Trophoblast cell (in vitro differentiated cells and primary cell): ENCODE results near the gene UBL4B.

Experiments used
- DNase-seq, 2 donors: peaks; one replicate each; pipeline ENCODE4 v3.0.0-alpha.2; 2016
- H2AFZ ChIP-seq: 2 replicates; pipeline ENCODE4 v1.6.1; 2013; ENCODE audit warnings: low read length, moderate library complexity, mild to moderate bottlenecking; ENCODE audit not compliant: insufficient read depth, poor library complexity
- H2AK5ac ChIP-seq: 2 replicates; pipeline ENCODE4 v1.6.1; 2013; ENCODE audit warnings: mild to moderate bottlenecking, low read length
- H2BK120ac ChIP-seq: 2 replicates; pipeline ENCODE4 v1.6.1; 2013; ENCODE audit warnings: low read length, mild to moderate bottlenecking, moderate library complexity; ENCODE audit not compliant: insufficient read depth, poor library complexity
- H2BK12ac ChIP-seq: 2 replicates; pipeline ENCODE4 v1.6.1; 2013; ENCODE audit warnings: mild to moderate bottlenecking, low read length, moderate library complexity
- H2BK5ac ChIP-seq: 2 replicates; pipeline ENCODE4 v1.6.1; 2013; ENCODE audit warnings: low read length, low read depth, moderate library complexity, mild to moderate bottlenecking; ENCODE audit not compliant: poor library complexity
- H3K14ac ChIP-seq: 2 replicates; pipeline ENCODE4 v1.6.1; 2013; ENCODE audit warnings: mild to moderate bottlenecking, low read length
- H3K18ac ChIP-seq: 2 replicates; pipeline ENCODE4 v1.6.1; 2013; ENCODE audit warnings: mild to moderate bottlenecking, low read length
- H3K23ac ChIP-seq: 2 replicates; pipeline ENCODE4 v1.6.1; 2013; ENCODE audit warnings: low read length
- H3K27ac ChIP-seq: 2 replicates; pipeline ENCODE4 v1.5.1; 2013; ENCODE audit warnings: low read depth, mild to moderate bottlenecking, inconsistent platforms, low read length, moderate library complexity
- H3K27me3 ChIP-seq: 2 replicates; pipeline ENCODE4 v1.6.1; 2013; ENCODE audit warnings: inconsistent platforms, mild to moderate bottlenecking, low read length, moderate library complexity; ENCODE audit not compliant: insufficient read depth
- H3K36me3 ChIP-seq, 2 experiments: 1 replicate in 1 of 2; 2 replicates in 1 of 2; pipeline ENCODE4 v1.6.1; 2013; ENCODE audit warnings: low read length in 2 of 2, mild to moderate bottlenecking in 2 of 2, moderate library complexity in 1 of 2; ENCODE audit not compliant: insufficient read depth in 2 of 2, control insufficient read depth in 1 of 2
- H3K4ac ChIP-seq: 2 replicates; pipeline ENCODE4 v1.6.1; 2013; ENCODE audit warnings: low read depth, mild to moderate bottlenecking, low read length, moderate library complexity
- H3K4me1 ChIP-seq, 2 experiments: 1 replicate in 1 of 2; 2 replicates in 1 of 2; pipeline ENCODE4 v1.6.1; 2013; ENCODE audit warnings: low read length in 2 of 2, mild to moderate bottlenecking in 2 of 2, moderate library complexity in 1 of 2; ENCODE audit not compliant: insufficient read depth in 2 of 2, control insufficient read depth in 1 of 2
- H3K4me2 ChIP-seq: 2 replicates; pipeline ENCODE4 v1.6.1; 2013; ENCODE audit warnings: inconsistent platforms, mild to moderate bottlenecking, low read length, moderate library complexity
- H3K4me3 ChIP-seq: 2 replicates; pipeline ENCODE4 v1.5.1; 2013; ENCODE audit warnings: mild to moderate bottlenecking, low read depth, low read length, inconsistent platforms
- H3K79me1 ChIP-seq: one replicate; pipeline ENCODE4 v1.6.1; 2013; ENCODE audit warnings: low read length
- H3K79me2 ChIP-seq: 2 replicates; pipeline ENCODE4 v1.6.1; 2013; ENCODE audit warnings: low read length, mild to moderate bottlenecking; ENCODE audit not compliant: control insufficient read depth, insufficient read depth, poor library complexity
- H3K9ac ChIP-seq: 2 replicates; pipeline ENCODE4 v1.6.1; 2013; ENCODE audit warnings: mild to moderate bottlenecking, low read length
- H3K9me3 ChIP-seq: 2 replicates; pipeline ENCODE4 v1.6.1; 2013; ENCODE audit warnings: low read depth, mild to moderate bottlenecking, control low read depth, inconsistent platforms, low read length; ENCODE audit not compliant: insufficient read depth
- H4K12ac ChIP-seq: 2 replicates; pipeline ENCODE4 v1.6.1; 2013; ENCODE audit warnings: low read depth, mild to moderate bottlenecking, low read length, moderate library complexity
- H4K8ac ChIP-seq: 2 replicates; pipeline ENCODE4 v1.6.1; 2013; ENCODE audit warnings: low read depth, mild to moderate bottlenecking, low read length, moderate library complexity
- H4K91ac ChIP-seq: one replicate; pipeline ENCODE4 v1.6.1; 2013; ENCODE audit warnings: low read depth, mild to moderate bottlenecking, low read length, moderate library complexity
- whole genome bisulfite sequencing: extraction: QIAGEN DNeasy Blood & Tissue Kit; methylation state at CpG from one replicate; pipeline ENCODE4 v1.1.7; 2013; ENCODE audit warnings: missing lambda C conversion rate; ENCODE audit not compliant: insufficient read length, insufficient coverage; ENCODE audit errors: extremely low coverage; 5-methylcytosine and 5-hydroxymethylcytosine counted together

The UBL4B gene

DNA sequence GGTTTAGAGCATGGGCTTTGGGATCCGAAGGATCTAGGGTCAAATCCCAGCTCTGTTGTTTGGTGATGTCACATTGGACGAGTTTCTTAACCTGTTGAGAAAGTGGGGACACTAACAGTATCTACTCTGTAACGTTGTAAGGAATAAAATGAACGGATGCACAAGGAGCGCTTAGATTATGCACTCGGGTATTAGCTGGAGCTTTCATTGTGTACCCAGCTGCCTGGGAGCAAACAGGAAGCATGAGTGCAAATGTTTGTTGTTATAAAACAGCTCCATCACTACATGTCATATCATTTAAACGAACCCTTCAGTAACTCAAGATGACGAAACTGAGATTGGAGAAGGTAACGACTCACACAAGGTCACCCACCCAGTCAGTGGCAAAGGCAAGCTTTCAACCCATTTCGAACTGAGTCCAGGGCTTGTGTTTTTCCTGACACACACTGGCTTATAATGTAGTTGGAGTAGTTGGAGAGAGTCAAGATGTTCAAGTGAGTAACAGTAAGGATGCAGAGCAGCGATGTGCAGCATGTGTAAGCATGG, 21.9 kb downstream of the UBL4B start:
- no peaks in the 10 kb centered on the region for H3K36me3 ChIP-seq
- no peaks in the 10 kb centered on the region for H3K9me3 ChIP-seq
- no peak overlapping the region for H3K4me2 ChIP-seq
- no peak overlapping the region for H2BK12ac ChIP-seq
- no peak overlapping the region for H4K8ac ChIP-seq
- H2AFZ ChIP-seq, result no peak overlapping the region
- H3K27ac ChIP-seq, result no peak overlapping the region
- no CpG with 5 or more reads among the region's 11 CpGs for WGBS
- H3K18ac ChIP-seq, result no peak overlapping the region
- no peaks in the 10 kb centered on the region for H3K79me1 ChIP-seq
- H2BK5ac ChIP-seq, result no peak overlapping the region
- H3K79me2 ChIP-seq, result no peaks in the 10 kb centered on the region
- no peak overlapping the region for H3K9ac ChIP-seq
- peaks cover 2% of the 10 kb centered on the region for H3K27me3 ChIP-seq
- no peak overlapping the region for H4K12ac ChIP-seq
- no peak overlapping the region for H3K4ac ChIP-seq
- no peak overlapping the region for H3K14ac ChIP-seq
- no peaks in the 10 kb centered on the region for H3K4me1 ChIP-seq
- H2BK120ac ChIP-seq, result no peak overlapping the region
- no peak overlapping the region for H2AK5ac ChIP-seq
- no peak for DNase-seq
- no peak overlapping the region for H3K23ac ChIP-seq
- H3K4me3 ChIP-seq, result no peak overlapping the region
- H4K91ac ChIP-seq, result no peak overlapping the region

- Histone ChIP-seq H3K27me3 (no peaks in the 10 kb centered on the region), H2BK12ac (no peak overlapping the region), H2BK5ac (no peak overlapping the region), H3K4ac (no peak overlapping the region), H3K27ac (no peak overlapping the region), H3K23ac (no peak overlapping the region), H3K9me3 (no peaks in the 10 kb centered on the region), H3K4me3 (no peak overlapping the region), H2AK5ac (no peak overlapping the region), H4K8ac (no peak overlapping the region), H4K12ac (no peak overlapping the region), H3K36me3 (no peaks in the 10 kb centered on the region), H3K18ac (no peak overlapping the region), H4K91ac (no peak overlapping the region), H2AFZ (no peak overlapping the region), H3K79me2 (no peaks in the 10 kb centered on the region), H3K4me2 (no peak overlapping the region), H3K14ac (no peak overlapping the region), H3K9ac (no peak overlapping the region), H3K79me1 (no peaks in the 10 kb centered on the region), H3K4me1 (no peaks in the 10 kb centered on the region), H2BK120ac (no peak overlapping the region)
- DNase-seq, result no peak
- WGBS, result no CpG with 5 or more reads among the region's 4 CpGs
Measured at GRCh38 chr1:110135246-110135645, 23.0 kb downstream of the UBL4B start.

GRCh38 chr1:110135666-110136065, 23.4 kb downstream of the UBL4B start:
- Histone ChIP-seq H3K18ac (no peak overlapping the region), H3K4me3 (no peak overlapping the region), H4K8ac (no peak overlapping the region), H3K36me3 (no peaks in the 10 kb centered on the region), H3K79me1 (no peaks in the 10 kb centered on the region), H4K12ac (no peak overlapping the region), H3K4me2 (no peak overlapping the region), H3K27me3 (no peaks in the 10 kb centered on the region), H4K91ac (no peak overlapping the region), H2AFZ (no peak overlapping the region), H3K14ac (no peak overlapping the region), H3K4me1 (no peaks in the 10 kb centered on the region), H2BK5ac (no peak overlapping the region), H3K4ac (no peak overlapping the region), H3K27ac (no peak overlapping the region), H3K9ac (no peak overlapping the region), H3K9me3 (no peaks in the 10 kb centered on the region), H2BK120ac (no peak overlapping the region), H2AK5ac (no peak overlapping the region), H2BK12ac (no peak overlapping the region), H3K79me2 (no peaks in the 10 kb centered on the region), H3K23ac (no peak overlapping the region)
- WGBS, result no CpG with 5 or more reads among the region's 10 CpGs
- DNase-seq, result no peak

GRCh38 chr1:110136911-110137310, 24.7 kb downstream of the UBL4B start:
- Histone ChIP-seq H3K18ac (no peak overlapping the region), H2AK5ac (no peak overlapping the region), H3K9me3 (peaks cover 2% of the 10 kb centered on the region), H3K27ac (no peak overlapping the region), H2AFZ (no peak overlapping the region), H2BK120ac (no peak overlapping the region), H3K4me2 (no peak overlapping the region), H3K4me3 (no peak overlapping the region), H3K14ac (no peak overlapping the region), H3K79me1 (no peaks in the 10 kb centered on the region), H3K4ac (no peak overlapping the region), H2BK12ac (no peak overlapping the region), H3K23ac (no peak overlapping the region), H2BK5ac (no peak overlapping the region), H4K91ac (no peak overlapping the region), H3K27me3 (peaks cover 2% of the 10 kb centered on the region), H3K36me3 (no peaks in the 10 kb centered on the region), H3K4me1 (no peaks in the 10 kb centered on the region), H3K9ac (no peak overlapping the region), H4K12ac (no peak overlapping the region), H4K8ac (no peak overlapping the region), H3K79me2 (no peaks in the 10 kb centered on the region)
- no CpG with 5 or more reads among the region's 7 CpGs for WGBS
- no peak for DNase-seq
